Stimulated activated CD4-positive, alpha-beta T cell treated with anti-CD3 and anti-CD28 coated beads, Interleukin-2, amount 100 ng/mL, for 24 hours (primary cell): ENCODE data around the gene DR1.
A peak's percentile ranks its signal among the peaks of the same experiment; 100 is the strongest.
"Not testable (repeated sequence)": the region's sequence is repeated elsewhere in the genome, so short reads cannot be mapped to it uniquely, and the experiment has no call there.

Experiments used
- DNase-seq, 2 donors: peaks; one replicate each; pipeline ENCODE4 v3.0.0-alpha.2; 2020

Gene DR1

DNA sequence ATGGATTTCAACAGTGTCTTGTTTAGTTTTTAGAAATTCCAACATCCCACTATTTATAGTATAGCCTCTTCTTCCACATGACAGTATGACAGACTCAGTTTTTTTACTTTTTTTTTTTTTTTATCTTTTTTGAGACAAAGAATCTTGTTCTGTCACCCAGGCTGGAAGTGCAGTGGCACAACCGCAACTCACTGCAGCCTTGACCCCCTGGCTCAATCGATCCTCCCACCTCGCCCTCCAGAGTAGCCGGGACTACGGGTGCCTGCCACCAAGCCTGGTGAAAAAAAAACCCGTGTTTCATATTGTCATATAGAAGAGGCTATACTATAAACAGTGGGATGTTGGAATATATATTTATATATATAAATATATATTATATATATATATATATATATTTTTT is 1.2 kb upstream of the DR1 start:
- no peak for DNase-seq

DNA sequence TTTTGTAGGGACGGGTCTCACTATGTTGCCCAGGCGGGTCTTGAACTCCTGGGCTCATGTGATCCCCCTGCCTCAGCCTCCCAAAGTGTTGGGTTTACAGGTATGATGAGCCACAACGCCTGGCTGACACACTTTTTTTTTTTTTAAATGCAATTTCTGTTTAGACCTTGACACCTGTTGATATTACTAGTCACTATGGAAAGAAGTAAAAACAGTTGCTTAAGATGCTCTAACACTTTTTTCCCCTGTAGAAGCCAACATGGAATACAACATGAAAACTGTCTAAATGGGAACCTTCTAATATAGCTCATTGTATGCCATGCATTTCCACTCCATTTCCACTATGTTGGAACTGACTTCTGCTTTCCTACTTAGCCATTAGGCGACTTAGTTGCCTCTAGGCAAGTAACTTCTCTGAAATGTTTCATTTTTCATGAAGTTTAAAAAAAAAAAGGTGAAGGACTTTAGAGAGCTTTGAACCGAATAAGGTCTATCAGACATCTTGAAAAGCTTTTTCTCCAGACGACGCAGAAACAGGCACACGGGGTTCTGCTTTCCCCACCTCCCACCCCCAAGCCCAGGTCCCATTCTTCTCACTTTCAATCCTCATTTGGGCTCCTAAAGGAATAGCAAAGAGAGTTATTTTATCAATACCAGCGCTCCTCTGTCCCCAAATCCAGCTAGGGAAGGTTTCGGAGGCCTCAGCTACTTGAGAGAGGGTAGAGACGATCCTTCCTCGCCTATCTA is 648 bp upstream of the DR1 start:
- no peak for DNase-seq

DNA sequence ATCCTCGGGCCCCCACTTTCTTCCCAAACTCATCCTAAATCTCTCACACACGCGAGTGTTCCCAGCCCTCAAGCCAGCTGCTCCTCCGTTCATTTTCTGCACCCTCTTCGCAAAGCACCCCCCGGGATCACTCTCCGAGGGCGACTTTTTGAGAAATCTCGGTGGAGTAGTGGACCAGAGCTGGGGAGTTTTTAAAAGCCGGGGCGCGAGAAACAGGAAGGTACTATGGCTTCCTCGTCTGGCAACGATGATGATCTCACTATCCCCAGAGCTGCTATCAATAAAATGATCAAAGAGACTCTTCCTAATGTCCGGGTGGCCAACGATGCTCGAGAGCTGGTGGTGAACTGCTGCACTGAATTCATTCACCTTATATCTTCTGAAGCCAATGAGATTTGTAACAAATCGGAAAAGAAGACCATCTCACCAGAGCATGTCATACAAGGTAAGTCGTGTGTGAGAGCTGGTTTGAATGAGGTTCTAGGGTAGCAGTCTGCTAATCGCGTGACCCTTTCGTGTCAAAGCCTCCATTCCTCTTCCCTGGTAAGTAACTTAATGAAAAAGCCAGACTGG is 800 bp downstream of the DR1 start:
- DNase-seq: peak in 1 of 2 donors; percentile 28

DNA sequence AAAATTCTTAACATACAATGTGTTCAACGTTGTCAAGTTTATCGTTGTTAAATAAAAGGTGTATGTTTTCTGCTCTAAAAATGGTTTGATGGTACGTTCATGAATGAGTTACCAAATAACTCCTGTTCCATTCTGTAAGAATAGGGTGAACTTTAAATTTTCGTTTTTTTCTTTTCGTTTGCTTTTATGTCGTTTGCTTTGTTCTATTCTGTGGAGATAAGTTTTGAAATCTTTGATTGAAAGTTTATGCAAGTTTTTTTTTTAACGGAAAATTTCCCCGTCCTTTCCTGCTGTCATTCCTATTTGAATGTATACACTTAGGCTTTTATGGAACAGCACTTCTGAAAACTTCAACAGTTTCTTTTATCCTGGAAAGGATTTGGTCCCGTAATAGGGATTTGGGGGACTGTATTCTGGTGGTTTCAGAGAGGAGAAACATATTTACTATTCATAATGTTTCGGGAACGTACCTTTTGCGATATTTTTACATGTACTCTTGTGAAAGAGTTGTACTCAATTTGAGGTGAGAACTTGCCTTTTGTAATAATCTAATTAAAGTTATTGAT is 1.7 kb downstream of the DR1 start:
- DNase-seq: no peak

DNA sequence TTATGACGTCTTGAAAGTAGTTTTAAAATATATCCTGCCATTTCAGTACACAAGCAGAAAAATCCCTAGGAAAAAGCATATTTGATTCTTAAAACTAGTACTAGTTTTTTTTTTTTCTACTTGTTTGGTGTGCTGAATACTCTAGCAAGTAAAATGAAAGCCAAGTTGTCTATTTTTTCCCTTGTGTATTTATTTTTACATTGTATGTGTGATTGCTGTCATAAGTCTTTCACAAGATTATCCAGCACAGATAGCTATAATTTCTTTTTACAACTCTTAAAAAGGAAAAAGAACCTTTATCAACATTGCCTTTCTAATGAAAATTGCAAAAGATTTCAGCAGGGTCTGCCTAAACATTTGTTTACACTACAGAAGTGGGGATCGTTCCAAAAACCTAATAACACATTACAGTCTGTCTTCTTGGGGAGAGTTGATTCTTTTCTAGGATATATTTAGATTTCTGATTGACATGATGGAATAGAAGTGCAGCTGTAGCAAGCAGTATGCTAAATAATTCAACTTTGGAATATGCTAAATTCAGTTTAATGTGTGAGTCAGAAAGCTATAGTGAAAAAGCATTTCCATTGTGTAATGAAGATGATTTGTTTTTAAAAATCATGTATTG is 2.5 kb downstream of the DR1 start:
- no peak for DNase-seq

DNA sequence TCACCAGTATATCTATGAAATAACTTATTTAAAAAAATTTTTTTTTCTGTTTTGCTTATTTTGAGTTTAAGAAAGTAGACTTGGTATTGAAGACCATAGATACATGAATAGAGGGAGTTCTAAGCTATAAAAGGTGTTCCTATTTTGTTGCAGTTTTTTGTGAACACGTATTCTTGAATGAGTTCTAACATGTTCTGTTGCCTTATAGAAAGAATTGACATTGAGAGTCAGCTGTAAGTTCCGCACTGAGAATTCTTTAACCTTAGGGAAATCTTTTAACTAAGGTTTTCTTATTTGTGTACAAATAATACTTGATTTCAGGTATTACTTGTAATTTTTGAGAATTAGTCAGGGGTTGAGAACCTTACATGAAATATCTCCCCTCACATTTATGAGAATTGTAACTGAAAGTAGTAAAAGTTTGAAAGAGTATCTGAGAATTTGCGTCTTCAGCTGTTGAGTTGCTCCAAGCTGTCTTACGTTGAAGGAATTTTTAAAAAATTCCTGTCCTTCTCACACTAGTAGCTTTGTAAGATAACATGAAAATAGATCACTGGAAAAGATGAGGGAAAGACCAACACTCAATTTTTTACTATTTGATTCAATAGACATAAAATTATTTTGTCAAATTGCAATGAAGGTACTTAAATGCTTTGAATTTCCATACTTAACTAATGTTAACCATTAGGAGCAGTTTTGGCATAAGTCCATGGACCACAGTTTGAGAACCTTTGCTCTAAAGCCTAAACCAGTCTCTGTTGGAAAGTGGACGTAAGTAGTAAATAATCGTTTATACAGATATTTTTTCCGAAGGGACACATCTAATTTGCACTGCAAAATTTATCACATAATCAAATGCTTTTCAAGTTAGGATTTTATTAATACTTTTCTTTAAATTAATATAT is 3.8 kb downstream of the DR1 start:
- no peak for DNase-seq

DNA sequence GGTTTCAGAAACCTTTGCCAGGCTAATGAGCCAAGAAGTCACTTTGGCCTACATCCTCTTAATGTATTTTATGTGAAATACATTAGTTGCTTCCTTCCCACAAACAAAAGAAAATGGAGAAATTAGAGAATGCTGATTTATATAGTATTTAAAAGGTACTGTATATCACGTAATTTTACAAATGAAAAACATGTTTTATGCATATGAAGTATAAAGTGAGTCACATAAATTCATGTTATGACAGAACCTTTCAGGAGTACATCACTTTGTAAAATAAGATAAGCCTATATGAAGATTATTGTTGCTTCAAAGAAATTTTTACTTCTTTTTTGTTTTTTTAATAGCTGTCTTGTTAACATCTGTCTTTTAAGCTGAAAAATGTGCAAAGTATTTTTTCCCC is 4.6 kb downstream of the DR1 start:
- no peak for DNase-seq

DNA sequence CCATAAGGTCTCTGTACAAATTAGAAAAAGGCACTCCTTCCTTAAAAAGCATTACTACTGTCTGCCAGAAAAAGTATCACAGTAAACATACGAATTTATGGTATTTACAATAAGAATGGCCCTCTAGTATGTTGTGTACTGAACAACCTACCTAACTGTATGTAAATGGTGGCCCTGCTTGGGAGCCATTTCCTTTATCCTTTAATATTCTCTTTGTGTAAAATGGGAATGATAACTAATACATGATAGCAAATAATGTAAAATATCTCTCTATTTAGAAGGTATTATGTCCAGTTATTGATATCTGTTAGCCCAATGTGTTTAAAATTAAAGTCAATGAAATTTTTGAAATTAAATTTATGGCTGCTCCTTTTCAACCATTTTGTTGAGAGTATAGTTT is 5.2 kb downstream of the DR1 start:
- DNase-seq: no peak

DNA sequence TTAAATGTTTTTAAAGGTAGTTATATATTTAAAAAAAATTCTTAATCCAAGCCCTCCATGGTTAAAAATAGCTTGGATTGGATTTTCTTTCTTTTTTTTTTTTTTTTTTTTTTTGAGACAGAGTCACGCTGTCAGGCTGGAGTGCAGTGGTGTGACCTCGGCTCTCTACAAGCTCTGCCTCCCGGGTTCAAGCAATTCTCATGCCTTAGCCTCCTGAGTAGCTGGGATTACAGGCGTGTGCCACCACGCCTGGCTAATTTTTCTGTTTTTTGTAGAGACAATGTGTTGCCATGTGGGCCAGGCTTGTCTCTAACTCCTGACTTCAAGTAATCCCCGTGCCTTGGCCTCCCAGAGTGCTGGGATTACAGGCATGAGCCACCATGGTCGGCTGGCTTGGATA is 5.6 kb downstream of the DR1 start:
- DNase-seq: not testable (repeated sequence)

DNA sequence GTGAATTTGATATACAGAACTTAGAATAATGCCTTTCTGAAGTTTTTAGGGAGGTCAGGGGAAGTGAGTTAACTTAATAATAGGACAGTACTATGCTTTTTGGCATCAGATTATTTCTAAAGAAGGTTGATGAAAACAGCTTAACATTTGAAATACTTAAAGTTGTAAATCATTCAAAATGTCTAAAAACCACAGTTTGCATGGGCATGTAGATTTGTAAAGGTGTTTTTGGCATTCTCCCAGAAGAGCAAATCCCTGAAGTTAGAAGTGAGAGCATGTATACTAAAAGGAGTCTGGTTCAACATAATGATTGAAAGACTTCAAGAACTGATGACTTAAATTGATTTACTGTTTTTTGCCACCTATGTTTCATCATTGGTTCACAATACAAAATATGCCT is 6.7 kb downstream of the DR1 start:
- DNase-seq: no peak

DNA sequence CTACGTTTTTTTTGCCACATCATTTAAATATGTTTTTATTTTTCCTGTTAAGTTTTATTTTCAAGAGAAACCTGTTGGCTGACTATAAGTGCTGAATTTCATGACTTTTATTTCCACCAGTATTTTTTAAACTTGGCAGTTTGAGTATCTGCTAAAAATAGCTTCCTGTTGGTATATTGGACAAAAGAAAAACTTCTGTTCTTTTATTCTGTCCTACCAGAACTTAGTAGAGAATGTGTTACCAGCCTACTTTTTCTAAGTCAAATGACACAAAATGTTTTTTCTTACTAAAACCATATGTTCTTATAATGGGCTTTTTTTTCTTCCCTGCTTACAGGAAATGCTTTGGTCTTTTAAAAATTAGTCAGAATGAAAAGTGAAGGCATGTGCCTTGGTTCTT is 7.6 kb downstream of the DR1 start:
- no peak for DNase-seq

DNA sequence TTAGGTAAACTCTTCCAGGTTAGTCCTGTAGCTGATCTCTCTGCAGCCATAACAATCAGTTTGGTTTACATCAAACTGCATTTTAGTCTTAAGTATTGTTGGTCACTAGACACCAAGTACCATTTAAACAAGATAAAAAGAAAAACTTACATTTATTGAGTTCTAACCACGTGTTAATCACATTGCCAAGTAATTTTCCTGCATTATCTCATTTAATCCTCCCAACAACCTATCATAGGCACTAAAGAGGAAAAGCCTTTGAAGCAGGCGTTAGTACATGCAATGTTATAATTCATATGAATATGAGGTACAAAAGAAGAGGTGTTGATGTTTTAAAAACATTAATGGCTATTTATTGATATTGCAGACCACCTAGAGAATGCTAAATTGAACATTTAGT is 9.0 kb downstream of the DR1 start:
- DNase-seq: no peak

DNA sequence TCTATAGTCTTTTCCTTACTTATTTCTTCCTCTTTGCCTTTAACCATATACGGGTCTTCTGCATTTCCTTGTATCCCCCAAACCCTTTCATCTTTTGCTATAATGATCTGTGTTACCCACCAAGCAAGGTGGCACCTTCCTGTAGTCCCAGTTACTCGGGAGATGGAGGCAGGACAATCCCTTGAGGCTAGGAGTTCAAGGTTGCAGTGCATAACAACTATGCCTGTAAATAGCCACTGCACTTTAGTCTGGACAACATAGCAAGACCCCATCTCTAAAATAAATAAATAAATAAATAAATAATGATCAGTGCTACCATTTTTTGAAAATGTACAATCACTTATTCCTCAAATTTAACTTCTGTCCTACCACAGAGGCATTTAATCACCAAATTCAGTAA is 11.5 kb downstream of the DR1 start:
- DNase-seq: no peak

DNA sequence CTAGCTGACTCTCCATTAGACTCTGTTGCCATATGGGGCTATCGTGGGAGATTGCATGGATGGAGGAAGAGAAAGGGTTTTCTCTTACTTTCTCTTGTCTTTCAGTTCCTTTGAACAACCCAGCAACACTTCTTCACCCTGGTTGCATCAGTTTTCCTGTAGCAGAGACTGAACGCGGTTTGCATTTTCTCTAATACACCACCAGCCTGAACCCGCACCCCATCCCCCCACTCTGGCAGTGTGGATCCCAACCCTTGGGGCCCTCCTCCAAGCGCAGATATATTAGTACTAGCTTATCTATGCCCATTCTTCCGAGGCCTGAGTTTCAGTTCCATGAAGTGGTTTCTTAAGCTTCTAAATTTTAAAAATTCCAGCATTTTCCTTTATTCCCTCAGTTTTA is 12.6 kb downstream of the DR1 start:
- no peak for DNase-seq

DNA sequence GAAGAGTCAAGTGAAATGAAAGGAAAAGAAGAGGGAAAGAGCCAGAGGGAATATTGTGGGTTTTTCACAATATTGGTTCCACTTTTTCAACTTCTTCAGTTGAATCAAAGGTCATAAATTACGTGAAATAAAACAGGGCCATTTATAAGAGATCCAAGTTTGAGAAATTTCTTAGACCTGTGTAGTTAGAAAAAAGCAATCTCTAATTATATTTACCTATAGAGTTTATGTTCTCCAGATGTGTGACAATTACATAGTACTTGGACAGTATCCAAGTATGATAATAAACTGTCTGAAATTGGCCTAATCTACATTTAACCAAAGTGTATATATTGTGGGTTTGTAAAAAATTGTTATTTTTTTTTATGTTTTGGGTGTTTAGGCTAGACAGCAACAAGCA is 14.4 kb downstream of the DR1 start:
- no peak for DNase-seq

DNA sequence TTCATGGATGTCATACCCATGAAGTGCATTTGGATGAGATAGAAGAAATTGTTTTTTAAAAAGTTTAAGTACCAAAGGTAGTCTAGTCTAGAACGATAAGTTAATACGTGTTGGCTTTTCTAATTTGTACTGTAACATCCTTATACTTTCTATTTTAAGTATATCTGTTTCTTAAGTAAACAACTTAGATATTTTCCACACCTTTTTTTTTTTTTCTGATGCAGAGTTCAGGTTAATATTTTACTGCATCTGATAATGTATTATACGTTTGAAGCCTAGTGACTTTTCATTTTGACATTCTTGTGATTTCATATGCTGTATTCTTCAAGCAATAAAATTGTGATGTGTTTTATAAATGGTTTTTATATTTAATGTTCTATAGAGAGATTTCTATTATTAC is 16.5 kb downstream of the DR1 start:
- DNase-seq: no peak

DNA sequence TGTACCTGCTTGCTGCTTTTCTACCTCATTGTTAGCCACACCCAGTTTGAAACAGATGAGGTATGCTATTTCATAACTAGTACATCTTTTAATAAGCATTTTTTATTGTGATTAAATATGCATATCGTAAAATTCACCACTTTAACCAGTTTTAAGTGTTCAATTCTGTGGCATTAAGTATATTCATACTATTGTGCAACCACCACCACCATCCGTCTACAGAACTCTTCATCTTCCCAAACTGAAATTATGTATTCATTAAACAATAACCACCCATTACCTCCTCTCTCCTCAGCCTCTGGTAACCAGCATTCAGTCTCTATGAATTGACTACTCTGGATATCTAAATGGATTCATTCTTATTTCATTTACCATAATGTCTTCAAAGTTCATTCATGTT is 20.1 kb downstream of the DR1 start:
- DNase-seq: no peak

DNA sequence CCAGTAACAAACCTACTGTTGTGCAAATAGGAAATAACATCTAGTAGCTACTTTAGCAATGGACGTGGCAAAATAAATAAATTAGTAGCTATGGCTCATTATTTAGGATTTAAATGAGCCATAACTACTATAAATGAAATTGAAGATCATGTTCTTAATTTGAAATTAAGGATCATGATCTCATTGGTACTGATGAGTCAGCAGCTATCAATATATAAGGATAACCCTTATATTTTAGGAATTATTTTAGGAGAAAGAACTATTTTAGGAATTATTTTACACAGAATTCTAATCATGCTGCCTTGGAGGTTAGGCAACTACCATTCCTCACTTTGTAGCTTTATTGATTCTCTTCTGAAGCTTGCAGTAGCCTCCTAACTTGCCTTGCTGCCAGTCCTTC is 24.0 kb downstream of the DR1 start:
- no peak for DNase-seq

DNA sequence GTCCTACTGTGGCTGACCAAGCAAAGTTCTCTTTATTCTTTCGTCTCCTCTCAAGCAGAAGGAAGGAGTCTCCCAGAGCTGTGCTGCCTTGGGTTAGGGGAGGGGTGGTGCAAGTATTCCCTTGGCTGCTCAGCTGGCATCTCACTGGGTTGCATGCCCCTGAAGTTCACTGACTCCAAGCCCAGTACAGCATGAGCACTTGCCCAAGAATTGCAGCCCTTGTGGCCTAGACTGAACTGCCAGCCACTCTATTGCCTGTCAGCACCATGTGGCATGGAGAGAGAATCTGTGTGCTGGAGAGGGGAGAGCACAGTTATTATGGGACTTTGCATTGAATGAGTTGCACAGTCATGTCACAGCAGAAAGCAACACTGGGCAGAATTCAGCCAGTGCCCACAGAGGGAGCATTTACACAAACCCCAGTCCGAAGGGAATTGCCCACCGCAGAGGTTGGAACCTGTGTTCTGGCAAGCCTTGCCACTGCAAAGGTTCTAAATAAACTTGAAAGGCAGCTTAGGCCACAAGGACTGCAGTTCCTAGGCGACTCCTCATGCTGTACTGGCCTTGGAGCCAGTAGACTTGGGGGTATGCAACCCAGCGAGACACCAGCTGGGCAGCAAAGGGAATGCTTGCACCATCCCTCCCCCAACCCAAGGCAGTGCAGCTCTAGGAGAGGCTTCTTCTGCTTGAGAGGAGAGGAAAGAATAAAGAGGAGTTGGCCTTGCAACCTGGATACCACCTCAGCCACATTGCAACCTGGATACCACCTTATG is 28.8 kb downstream of the DR1 start:
- DNase-seq: no peak

DNA sequence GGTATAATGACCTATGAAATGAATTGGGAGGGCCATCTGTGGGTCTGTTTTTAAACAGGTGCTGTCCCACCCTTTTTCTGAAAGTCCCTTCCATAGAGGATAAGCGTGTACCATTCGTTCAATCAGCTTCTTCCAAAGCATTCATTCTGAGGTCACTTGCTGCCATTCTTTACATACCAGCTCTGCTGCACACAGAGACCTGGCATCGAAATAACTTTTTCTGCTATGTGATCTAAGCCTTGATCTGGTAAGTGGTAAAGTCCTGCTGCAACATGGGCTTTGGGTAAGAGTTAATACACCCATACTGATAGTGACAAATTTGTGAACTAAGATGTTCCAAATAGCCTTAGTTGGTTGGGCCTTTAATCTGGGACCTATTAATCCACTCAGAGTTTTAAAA is 38.9 kb downstream of the DR1 start:
- DNase-seq: no peak

DNA sequence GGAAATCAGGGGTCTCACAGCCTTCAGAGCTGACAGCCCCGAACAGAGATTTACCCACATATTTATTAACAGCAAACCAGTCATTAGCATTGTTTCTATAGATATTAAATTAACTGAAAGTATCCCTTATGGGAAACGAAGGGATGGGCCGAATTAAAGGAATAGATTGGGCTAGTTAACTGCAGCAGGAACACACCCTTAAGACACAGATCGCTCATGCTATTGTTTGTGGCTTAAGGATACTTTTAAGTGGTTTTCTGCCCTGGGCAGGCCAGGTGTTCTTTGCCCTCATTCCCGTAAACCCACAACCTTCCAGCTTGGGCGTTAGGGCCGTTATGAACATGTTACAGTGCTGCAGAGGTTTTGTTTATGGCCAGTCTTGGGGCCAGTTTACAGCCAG is 40.6 kb downstream of the DR1 start:
- DNase-seq: not testable (repeated sequence)

DNA sequence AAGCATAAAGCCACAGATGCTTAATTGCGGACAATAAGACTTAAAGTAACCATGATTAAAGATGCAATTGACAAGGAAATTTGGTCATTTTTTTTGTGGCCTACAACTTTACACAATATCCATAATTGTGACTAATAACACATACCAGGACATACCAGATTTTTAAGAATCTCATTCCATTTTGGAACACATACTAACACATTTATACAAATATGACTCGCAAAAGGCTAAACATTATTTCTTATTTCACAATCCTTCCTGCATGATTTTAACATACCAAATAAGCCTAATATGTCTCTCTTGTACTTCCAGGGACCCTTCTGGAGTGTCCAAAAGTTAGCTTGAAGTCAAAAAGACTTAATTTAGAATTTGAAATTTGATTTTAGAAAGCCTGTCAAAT is 48.8 kb downstream of the DR1 start:
- no peak for DNase-seq

DNA sequence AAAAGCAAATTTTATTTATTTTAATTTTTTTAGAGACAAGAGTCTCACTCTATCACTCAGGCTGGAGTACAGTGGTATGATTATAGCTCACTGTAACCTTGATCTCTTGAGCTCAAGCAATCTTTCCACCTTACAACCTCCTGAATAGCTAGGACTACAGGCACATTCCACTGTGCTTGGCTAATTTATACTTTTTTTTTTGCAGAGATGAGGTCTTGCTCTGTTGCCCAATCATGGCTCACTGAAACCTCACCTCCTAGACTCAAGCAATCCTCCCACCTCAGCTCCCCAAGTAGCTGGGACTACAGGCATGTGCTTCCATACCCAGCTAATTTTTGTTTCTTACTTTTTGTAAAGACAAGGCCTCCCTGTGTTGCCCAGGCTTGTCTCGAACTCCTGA is 49.5 kb downstream of the DR1 start:
- DNase-seq: no peak
